UCSD-AML1 (cell line): ENCODE results near the gene TMEM208.
A peak's percentile ranks its signal among the peaks of the same experiment; 100 is the strongest.

Source experiments
- DNase-seq: peaks from one replicate; lab custom pipeline; 2025; ENCODE audit not compliant: unreplicated experiment; lab: John Stamatoyannopoulos, UW

TMEM208 gene

GRCh38 chr16:67208154-67208896 lies 18.6 kb upstream of the TMEM208 start:
- DNase-seq, result no peak

GRCh38 chr16:67209565-67209964 lies 17.4 kb upstream of the TMEM208 start:
- no peak for DNase-seq

GRCh38 chr16:67210069-67210937 lies 16.6 kb upstream of the TMEM208 start:
- no peak for DNase-seq

GRCh38 chr16:67211674-67212073 lies 15.3 kb upstream of the TMEM208 start:
- no peak for DNase-seq

- DNase-seq, result no peak
Measured at GRCh38 chr16:67212766-67213165, 14.2 kb upstream of the TMEM208 start.

- no peak for DNase-seq
Measured at GRCh38 chr16:67213197-67214019, 13.5 kb upstream of the TMEM208 start.

- peak; percentile 34 for DNase-seq
Measured at GRCh38 chr16:67215706-67216105, 11.2 kb upstream of the TMEM208 start.

GRCh38 chr16:67216612-67217490 lies 10.1 kb upstream of the TMEM208 start:
- peak; percentile 78 for DNase-seq

GRCh38 chr16:67223992-67224391 lies 2.9 kb upstream of the TMEM208 start:
- no peak for DNase-seq

GRCh38 chr16:67226295-67226803 lies 581 bp upstream of the TMEM208 start:
- DNase-seq, result no peak

- no peak for DNase-seq
Measured at GRCh38 chr16:67227567-67227921, 614 bp downstream of the TMEM208 start.

- no peak for DNase-seq
Measured at GRCh38 chr16:67228034-67228785, 1.3 kb downstream of the TMEM208 start.

GRCh38 chr16:67228905-67229304 lies 2.0 kb downstream of the TMEM208 start:
- no peak for DNase-seq

- DNase-seq, result no peak
Measured at GRCh38 chr16:67229906-67230808, 3.2 kb downstream of the TMEM208 start.

- no peak for DNase-seq
Measured at GRCh38 chr16:67230809-67231660, 4.1 kb downstream of the TMEM208 start.

- DNase-seq, result no peak
Measured at GRCh38 chr16:67233596-67233995, 6.7 kb downstream of the TMEM208 start.

GRCh38 chr16:67234180-67234597 lies 7.3 kb downstream of the TMEM208 start:
- DNase-seq, result no peak
